T-helper 2 cell (primary cell): ENCODE measurements around the gene HSD17B12.
A peak's percentile ranks its signal among the peaks of the same experiment; 100 is the strongest.
"Not testable (repeated sequence)": the region's sequence is repeated elsewhere in the genome, so short reads cannot be mapped to it uniquely, and the experiment has no call there.

Experiments
- DNase-seq, 5 experiments: peaks; one replicate each; pipeline versions ENCODE4 v3.0.0 to v3.0.0-alpha.2; 2012 to 2022
- total RNA-seq, 2 donors: gene quantifications; one replicate each; lab custom pipeline; 2026; lab: John Stamatoyannopoulos, UW

The HSD17B12 gene
- 13.7 to 18.2 reads per million in 2 donors for total RNA-seq

DNA sequence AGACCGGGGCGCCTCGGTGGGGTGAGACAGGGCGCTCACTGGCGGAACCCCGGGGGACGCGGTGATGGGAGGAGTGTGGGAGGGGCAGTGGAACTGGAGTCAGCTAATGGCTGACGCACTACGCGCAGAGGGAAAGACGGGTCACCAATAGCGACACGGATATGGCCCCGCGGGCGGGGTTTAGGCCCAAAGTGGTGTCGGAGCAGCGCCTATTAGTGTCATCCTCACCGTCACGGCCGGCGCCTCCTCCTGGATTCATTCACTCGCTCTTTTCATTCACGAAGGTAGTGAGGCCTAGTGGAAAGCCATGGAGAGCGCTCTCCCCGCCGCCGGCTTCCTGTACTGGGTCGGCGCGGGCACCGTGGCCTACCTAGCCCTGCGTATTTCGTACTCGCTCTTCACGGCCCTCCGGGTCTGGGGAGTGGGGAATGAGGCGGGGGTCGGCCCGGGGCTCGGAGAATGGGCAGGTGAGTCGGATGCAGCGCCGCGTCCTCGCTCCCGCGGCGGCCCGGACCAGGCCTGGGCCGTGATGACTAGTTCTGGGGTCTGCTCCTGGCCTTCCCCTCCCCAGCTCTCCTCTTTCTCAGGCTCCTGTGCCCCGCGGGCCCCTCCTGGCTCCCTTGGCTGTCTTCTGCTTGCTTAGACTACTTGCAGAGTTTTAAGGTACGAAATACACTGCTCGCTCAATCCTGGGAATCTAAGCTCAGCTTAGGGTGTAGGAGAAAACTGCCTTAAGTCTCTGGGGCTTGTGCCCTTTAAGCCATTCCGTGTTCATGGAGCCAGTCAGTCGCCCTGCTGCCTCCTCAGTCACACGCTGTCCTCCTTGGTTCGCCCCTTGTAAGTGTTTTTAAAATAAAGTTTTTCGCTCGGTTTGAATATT, at the start of gene HSD17B12:
TSS of gene HSD17B12 (plus strand) at position 218 of the 880 bp plus-strand sequence. CDS start at position 308, 90 bp downstream.
- peak; percentile 95 to 100 (median 99) for DNase-seq

DNA sequence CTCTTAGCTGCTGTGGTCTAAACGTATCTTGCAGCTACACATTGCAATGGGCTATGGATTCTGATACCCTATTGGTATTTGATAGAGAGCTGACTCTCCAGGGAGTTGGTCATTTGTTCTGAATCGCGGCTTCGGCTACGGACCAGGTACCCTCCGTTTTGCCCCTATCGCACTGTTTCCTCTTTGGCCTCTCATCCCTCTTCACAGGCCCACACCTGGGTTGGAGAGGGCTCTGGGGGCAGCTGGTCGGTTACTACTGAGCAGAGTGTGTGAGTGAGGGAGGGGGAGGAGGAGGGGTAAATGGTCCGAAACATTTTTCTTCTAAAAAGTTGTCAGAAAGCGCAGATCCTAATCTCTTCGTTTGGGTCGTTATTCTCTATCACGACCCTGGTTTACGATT, 48.8 kb upstream of the HSD17B12 start:
- no peak for DNase-seq

- DNase-seq = no peak
Measured at GRCh38 chr11:43632181-43632580, 48.4 kb upstream of the HSD17B12 start.

DNA sequence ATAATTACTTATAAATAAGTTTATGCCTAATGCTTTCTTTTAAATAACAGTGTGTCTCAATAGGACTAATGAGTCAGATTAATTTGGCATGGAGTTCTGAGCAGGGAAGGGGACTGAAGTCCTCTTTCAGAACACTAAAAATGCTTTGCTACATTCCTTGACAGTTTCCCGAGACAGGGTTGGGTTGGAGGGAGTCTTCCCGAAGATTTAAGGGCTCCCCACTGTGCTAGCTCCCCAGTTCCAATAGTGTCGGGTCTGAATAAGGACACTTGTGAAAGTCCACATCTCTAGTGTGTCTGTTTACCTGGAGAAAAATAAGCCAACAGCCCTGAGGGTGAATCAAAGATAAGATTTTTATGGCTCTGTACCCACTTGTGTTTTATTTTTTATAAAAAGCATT, 41.8 kb upstream of the HSD17B12 start:
- no peak for DNase-seq

GRCh38 chr11:43639224-43639623, 41.3 kb upstream of the HSD17B12 start:
- no peak for DNase-seq

DNA sequence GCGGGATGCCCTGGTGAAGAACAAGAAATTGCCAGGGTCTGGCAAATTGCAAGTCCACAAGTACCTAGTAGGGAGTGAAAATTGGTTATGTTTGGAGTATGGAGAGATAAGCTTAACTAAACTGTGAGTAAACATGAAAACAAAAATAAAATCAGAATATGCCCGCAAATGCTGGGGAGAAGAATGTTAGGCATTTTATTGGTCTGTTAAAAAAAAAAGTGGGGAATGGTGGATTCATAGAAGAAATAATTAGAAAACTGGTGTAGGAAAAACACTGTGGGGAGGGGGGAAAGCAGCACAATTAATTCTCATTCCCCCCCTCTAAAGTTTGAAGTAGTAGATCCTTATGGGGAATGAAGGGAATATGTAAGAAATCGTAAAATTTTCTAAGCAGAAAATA, 40.6 kb upstream of the HSD17B12 start:
- no peak for DNase-seq

- DNase-seq = peak; percentile 68 to 96 (median 79)
Measured at GRCh38 chr11:43643898-43644620, 36.5 kb upstream of the HSD17B12 start.

DNA sequence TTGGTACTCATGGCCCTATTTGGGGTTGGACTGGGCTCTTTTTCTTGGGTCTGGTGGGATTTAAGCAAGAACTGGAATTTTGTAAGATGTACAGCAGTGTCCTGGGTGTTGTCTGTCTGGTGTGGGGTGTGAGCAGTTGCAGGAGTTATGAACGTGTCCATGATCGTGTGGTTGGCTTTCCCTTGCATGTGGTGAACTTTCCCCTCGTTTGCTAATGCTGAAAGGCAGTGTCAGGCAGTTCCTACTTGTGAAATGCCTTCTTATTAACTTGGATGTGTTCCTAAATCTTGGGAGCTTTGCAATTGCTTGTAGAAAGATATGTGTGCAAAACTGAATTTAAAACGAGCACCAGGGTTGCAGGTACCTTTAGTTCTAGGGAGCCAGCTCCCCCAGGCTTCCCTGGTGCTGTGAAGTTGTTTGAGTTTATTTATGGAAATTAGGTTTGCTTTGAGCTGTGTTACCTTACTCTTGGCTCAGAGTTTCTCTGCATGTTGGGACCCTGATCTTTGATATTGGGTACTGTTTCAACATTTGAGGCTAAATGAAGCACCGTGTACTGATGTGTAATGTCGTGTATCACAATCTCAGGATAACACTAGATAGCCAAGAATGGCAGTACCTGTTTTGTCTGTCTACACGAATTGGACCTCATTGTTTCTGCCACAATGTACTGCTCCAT, 35.8 kb upstream of the HSD17B12 start:
- DNase-seq = peak in 1 of 5 experiments; percentile 3

DNA sequence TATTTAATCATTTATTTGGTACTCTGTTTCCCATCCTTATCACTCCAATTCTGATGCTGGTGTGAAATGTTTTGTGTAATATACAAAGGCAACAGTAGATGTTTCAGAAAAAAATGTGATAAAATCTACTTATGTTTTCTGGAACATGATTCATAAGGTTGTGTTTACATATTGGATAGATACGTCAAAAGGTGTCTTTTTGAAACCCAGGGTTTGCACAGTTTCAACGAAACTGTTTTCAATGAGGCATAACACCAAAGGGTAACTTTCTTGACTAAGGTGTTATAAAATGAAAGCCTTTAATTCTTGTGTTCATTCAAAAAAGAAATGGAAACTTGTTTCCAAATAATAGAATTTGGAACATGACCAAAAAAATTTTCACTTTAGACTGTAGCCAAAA, 33.8 kb upstream of the HSD17B12 start:
- peak in 1 of 5 experiments; percentile 53 for DNase-seq

DNA sequence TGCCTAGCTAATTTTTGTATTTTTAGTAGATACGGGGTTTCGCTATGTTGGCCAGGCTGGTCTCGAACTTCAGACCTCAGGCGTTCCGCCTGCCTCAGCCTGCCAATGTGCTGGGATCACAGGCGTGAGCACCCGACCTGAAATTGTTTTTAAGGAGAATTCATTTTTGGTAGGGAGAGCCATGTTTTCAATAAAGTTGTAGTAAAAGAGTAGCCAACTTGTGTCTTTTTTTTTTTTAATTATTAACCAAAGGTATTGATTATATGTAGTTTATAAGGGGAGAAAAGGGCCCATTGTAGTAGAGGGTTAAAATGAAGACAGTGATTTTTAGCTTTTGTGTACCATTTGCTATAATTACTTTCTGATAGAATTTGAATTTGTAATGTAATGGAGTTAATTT, 31.6 kb upstream of the HSD17B12 start:
- DNase-seq = no peak

- no peak for DNase-seq
Measured at GRCh38 chr11:43649501-43649900, 31.0 kb upstream of the HSD17B12 start.

DNA sequence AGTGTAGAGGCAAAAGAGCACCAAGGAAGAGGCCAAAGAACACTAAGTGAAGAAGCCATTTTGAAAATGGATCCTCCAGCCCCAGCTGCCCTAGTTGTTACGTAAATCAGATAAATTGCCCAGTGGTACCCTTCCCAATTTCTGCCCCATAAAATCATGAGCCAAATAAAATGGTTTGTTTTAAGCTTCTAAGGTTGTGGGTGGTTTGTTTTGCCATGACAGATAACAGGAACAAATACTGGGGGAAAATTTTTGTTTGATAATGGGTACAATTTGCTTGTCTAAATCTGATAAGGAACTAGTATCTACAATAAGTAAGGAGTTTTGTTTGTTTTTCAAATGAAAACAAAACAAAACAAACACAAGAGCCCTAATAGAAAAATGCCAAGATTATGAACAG, 30.6 kb upstream of the HSD17B12 start:
- DNase-seq = no peak

- not testable (repeated sequence) for DNase-seq
Measured at GRCh38 chr11:43663018-43663417, 17.5 kb upstream of the HSD17B12 start.

DNA sequence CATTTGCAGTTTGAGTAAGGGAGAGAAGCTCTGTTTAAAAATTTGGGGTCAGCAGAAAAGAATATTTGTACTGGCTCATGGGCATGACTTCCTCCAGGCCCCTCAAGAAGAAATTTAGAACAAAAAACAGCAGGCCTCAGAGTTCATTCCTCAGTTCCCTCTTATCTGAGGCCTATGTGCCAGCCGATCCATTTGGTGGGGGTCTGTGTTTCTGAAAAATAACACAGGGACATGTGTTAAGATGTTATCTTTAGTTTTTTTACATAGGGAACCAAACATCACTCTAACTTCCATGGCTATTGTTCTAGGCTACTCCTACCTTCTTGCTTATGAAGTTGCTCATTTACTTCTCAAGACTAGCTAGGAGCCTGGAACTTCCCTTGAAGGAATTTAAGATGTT, 16.2 kb upstream of the HSD17B12 start:
- DNase-seq = no peak

DNA sequence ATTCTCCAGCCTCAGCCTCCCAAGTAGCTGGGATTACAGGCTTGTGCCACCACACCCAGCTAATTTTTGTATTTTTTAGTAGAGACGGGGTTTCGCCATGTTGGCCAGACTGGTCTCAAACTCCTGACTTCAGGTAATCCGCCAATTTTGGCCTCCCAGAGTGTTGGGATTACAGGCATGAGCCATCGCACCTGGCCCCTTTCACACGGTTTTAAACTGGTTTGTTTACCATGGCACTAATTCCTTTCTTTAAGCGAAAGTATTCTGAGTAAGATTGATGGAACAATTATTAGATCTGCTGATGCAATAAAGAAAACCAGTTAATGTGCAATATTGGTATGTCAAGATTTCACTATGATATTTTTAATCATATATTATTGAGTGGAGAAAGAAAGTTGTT, 9.3 kb upstream of the HSD17B12 start:
- not testable (repeated sequence) for DNase-seq

DNA sequence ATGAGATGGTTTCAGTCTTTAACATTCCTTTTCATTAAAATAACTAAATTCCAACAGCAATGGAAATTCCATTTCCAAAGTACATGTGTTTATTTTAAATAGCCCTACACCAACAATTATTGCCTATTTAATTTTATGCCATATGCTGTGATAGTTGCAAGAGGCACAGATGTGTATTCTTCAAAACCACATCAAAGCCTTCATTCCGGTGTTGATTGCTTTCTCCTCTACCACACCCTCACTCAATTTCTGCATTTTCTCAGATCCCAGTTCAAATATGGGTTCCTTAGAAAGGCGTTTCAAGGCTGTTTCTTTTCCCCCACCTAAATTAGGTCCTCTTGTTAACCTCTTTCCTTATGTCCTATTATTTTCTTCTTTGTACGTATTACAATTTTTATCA, 6.0 kb upstream of the HSD17B12 start:
- DNase-seq = no peak

DNA sequence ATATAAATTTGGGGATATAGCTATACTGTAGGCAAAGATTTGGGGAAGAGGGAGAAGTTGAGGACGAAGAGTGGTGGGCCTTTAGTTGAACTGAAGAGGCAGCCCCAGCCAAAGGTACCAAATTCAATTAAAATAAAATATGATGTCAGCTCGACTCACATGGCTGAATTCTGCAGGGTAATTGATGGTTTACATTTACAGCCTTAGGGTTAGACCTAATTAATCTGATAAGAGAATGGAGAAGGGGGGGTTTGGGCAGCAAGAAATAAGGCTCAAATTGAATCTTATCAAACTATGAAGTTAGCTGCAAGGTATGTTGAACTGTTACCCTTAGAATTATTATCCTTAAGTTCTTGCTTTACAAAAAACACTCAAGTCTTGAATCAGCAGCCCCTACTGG, 3.6 kb upstream of the HSD17B12 start:
- no peak for DNase-seq

- no peak for DNase-seq
Measured at GRCh38 chr11:43681401-43681942, 934 bp downstream of the HSD17B12 start.

- DNase-seq = not testable (repeated sequence)
Measured at GRCh38 chr11:43682081-43682480, 1.5 kb downstream of the HSD17B12 start.

DNA sequence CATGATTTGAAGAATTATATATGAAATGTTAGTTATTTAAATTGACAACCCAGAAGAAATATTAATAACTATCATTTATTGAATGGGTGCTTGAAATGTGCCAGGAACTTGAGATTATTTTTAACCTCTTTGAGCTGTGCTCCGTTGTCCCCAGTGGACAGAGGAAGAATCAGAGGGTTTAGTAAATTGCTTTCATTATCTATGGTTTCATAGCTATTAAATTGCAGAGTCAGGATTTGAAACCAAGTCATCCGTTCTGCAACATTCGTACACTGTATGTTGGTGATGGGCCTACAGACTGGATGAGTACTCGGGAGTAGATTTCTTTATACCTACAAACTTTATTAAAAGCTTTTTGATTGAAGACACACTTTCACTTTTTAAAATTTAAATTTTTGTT, 4.9 kb downstream of the HSD17B12 start:
- peak in 1 of 5 experiments; percentile 9 for DNase-seq

GRCh38 chr11:43686207-43686606, 5.7 kb downstream of the HSD17B12 start:
- DNase-seq = no peak

GRCh38 chr11:43687120-43687791, 6.7 kb downstream of the HSD17B12 start:
- no peak for DNase-seq
